Cerebellar nuclear complex (tissue), 1 donor: ENCODE data around the gene MICU2.

Experiments used
- DNase-seq, 2 experiments: peaks; one replicate each; lab custom pipeline; 2025; lab: John Stamatoyannopoulos, UW

Gene MICU2

DNA sequence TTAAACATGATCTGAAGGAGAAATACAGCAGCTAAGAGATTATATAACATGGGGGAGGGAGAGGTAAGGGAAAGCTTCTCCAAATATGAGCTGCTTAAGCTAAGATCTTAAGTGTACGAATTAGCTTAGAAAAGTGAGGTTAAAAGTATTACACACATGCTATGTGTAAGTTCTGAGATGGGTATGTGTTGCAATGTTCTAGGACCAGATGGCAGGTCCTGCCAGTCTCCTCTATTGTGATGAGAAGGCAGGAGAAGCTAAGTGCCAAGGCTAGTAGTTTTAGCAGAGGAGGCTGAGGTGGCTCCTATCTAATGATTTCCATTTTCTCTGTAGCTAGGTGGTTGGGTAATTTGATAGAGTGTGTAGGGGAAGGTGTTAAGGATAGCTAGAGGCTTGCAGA, 57.6 kb downstream of the MICU2 start:
- DNase-seq, result no peak

DNA sequence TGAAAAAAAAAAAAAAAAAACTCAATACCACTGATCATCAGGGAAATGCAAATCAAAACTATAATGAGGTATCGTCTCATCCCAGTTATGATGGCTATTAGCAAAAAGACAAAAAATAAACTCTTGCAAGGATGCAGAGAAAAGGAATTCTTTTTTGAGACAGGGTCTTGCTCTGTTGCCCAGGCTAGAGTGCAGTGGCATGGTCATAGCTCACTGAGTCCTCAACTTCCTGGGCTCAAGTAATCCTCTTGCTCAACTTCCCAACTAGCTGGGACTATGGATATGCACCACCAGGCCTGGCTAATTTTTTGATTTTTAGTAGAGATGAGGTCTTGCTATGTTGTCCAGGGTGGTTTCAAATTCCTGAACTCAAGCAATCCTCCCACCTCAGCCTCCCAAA, 59.5 kb downstream of the MICU2 start:
- no peak for DNase-seq

DNA sequence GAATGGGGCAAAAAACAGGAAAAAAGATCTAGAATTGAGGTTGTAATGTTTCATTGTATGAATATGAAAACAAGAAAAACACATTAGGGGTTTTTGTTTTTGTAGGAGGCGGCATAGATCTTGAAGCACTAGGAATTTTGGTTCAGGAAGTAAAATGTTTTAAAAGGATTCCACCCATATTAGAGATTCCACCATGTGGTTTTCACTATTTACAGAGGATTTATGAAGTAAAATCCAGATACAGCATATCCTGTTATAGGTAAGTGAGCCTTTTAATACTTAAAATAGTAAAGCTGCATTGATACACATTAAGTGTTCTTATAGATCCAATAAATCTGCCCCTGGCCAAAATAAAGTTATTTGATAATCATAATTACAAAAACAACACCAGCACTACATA, 61.4 kb downstream of the MICU2 start:
- DNase-seq, result no peak

- no peak for DNase-seq
Observed at GRCh38 chr13:21541980-21542379, 62.0 kb downstream of the MICU2 start.

DNA sequence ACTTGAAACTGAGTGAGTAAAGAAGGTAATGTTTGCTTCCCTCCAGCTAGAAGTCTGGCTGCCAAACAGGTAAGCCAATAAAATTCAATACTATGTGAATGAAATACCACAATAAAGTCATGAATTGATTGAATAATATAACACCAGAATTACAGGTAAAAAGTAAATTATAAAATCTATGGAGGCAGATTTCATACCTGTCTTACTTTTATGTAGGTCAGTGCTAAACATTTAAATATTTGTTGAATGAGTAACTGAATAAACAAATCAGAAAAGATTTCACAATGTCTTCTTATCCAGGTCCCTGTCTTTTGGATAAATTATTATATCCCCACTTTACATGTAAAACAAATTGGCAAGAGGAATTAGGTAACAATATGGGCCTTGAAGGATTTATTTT, 62.7 kb downstream of the MICU2 start:
- no peak for DNase-seq

DNA sequence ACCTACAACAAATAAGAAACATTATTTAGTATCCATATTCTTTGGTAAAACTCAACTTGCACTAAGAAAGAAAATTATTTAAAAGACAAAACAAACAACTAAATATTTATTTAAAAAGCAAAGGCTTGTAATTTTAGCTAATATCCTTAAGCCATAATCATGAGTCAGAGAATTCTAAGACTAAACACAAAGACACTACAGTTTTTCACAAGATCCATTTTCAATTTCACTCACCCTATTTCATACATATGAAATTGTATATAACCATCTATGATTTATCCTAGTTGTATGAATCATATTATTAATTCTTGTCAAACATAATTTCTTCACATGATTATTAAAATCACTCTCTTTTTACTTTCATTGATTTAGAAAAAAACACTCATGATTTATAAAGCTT, 64.3 kb downstream of the MICU2 start:
- DNase-seq, result no peak

GRCh38 chr13:21538753-21539152, 65.2 kb downstream of the MICU2 start:
- no peak for DNase-seq

GRCh38 chr13:21538280-21538679, 65.7 kb downstream of the MICU2 start:
- no peak for DNase-seq

- no peak for DNase-seq
Observed at GRCh38 chr13:21537105-21537504, 66.9 kb downstream of the MICU2 start.

- DNase-seq, result no peak
Observed at GRCh38 chr13:21534760-21535159, 69.2 kb downstream of the MICU2 start.

DNA sequence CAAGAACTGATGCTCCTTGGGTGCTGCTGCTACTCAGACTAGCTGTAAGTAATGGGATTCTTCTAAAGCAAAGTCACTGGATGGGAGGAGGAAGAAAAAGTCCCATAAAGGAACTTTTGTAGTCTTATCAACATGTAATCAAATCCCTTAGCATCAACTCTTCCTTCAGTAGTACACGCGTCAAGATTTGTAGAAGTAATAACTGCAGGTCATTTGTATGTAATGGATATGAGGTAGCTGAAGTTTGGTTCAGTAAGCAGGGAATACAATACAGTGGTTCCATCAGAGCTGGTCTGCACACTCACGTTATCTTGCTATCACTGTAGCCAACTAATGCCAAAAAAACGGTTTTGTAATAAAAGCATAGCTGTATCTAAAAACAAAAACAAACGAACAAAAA, 72.5 kb downstream of the MICU2 start:
- no peak for DNase-seq

- no peak for DNase-seq
Observed at GRCh38 chr13:21530656-21531055, 73.3 kb downstream of the MICU2 start.

DNA sequence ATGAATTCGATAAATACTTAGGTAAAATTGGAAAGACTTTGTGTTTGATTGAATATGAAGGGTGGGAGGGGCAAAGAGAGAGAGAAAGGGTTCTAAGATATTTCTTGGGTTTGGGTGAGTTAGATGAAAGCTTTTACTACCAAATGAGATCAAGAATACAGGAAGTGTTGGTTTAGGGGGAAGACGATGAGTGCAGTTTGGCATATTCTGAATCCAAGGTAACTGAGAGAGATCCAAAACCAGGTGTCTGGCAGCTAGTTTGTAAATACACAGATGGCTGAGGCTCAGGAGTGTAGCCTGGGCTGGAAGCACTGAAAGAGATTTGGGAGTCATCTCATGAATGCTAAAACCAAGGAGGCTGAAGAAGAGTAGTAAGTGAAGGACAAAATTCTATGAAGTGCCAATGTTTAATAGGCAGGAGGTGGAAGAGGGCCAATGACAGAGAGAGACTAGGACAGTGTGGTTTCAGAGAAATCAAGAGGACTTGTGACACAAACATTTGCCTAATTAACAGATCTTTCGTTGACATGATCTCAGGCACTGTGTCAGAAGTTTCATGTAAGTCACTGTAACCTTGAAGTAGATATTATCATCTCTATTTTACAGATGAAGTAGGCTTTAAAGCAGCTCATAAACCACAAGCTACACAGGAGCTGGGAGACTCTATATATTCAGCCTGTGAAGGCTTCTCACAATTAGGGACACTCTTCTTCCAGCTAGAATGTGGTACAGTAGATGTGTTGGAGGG, 74.7 kb downstream of the MICU2 start:
- no peak for DNase-seq

- DNase-seq, result no peak
Observed at GRCh38 chr13:21528616-21529015, 75.4 kb downstream of the MICU2 start.

DNA sequence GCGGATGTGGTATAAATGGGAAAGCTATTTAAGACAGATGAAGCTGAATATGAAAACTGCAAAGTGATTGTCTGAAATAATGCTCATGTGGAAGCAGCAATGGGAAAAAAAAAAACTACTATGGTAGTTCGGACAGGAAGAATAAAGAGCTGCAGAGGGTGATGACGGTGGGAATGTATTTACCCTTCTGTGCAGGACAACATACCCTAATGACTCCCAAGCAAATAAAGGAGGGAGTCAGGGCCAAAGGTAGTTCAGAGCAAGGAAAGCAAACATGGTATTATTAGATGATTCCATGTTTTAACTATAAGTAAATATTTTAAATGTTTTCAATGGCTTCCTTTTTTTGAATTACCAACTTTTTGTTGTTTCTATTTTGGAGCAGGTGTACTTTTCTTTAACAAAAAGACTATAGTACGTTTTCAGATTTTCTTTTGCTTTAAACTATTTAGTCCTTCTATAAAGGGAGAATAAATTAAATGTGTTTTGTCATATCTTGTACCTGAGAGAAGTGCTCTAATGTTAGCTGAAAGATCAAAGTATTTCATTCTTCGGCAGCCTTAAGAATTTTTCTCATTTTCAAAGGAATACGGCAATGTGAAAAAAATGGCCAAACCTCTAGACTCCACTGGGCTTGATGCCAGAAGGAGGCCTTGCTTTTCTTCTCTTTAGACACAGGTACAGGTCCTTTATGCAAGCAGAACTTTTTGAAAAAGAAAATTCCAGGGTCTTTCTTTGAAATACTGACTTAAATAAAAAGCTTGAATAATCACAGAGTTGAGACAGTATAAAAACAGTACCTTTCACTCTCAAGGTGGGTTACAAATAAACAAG, 77.0 kb downstream of the MICU2 start:
- no peak for DNase-seq

- DNase-seq, result no peak
Observed at GRCh38 chr13:21522847-21523246, 81.1 kb downstream of the MICU2 start.

GRCh38 chr13:21522130-21522529, 81.8 kb downstream of the MICU2 start:
- no peak for DNase-seq

GRCh38 chr13:21518617-21519144, 85.3 kb downstream of the MICU2 start:
- DNase-seq, result no peak

DNA sequence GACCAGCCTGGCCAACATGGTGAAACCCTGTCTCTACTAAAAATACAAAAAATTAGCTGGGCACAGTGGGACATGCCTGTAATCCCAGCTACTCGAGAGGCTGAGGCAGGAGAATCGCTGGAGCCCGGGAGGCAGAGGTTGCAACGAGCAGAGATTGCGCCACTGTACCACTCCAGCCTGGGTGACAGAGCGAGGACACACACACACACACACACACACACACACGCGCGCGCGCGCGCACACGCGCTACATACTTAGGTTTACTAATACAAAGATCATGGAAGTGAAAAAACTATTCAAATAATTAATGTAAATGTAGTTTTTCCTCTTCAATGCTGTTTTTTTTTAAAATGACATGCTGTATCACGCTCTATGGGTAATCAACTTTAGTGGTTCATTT, 86.4 kb downstream of the MICU2 start:
- DNase-seq, result no peak

GRCh38 chr13:21516805-21517204, 87.2 kb downstream of the MICU2 start:
- DNase-seq, result no peak

GRCh38 chr13:21511849-21512248, 92.1 kb downstream of the MICU2 start:
- no peak for DNase-seq

GRCh38 chr13:21504379-21504778, 99.6 kb downstream of the MICU2 start:
- DNase-seq, result no peak

DNA sequence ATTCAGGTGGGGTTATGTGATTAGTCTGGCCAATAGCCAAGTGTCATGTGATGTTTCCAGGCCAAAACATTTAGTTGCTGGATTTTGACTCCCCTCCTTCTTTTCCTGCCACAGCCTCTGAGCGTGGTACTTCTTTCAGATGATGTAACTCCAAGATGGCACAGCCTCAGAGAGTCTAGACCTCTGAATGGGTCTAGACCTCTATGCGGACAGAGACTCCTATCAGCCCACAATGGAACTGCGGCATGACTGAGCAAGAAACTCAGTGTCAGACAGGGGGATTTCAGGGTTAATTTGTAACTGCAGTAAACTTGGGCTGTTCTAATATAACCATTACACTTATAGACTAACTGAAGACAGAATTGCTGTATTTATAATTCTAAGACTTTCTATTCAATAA, 102.3 kb downstream of the MICU2 start:
- no peak for DNase-seq
